Measurements from ENCODE around the gene ITGB7.

GRCh38 chr12:53214687-53215455 lies 7.8 kb upstream of the ITGB7 start:
- TF ChIP-seq POLR2A (IDR thresholded peaks at IDR 0.05), result no peak
- TF ChIP-seq CTCF (IDR thresholded peaks at IDR 0.05), result no peak

Data from body of pancreas (tissue), 4 donors.